ENCODE measurements around the gene SNX8.
A peak's percentile ranks its signal among the peaks of the same experiment; 100 is the strongest.

The SNX8 gene

GRCh38 chr7:2219136-2219535, 95.1 kb downstream of the SNX8 start:
- DNase-seq: no peak

- DNase-seq: no peak
Observed at GRCh38 chr7:2218444-2218785, 95.8 kb downstream of the SNX8 start.

GRCh38 chr7:2217716-2218443, 96.4 kb downstream of the SNX8 start:
- DNase-seq: no peak

GRCh38 chr7:2217206-2217605, 97.0 kb downstream of the SNX8 start:
- DNase-seq: no peak

GRCh38 chr7:2215851-2216250, 98.4 kb downstream of the SNX8 start:
- DNase-seq: no peak

- no peak for DNase-seq
Observed at GRCh38 chr7:2214636-2215035, 99.6 kb downstream of the SNX8 start.

GRCh38 chr7:2213551-2214215, 100.6 kb downstream of the SNX8 start:
- DNase-seq: no peak

- no peak for DNase-seq
Observed at GRCh38 chr7:2212906-2213305, 101.3 kb downstream of the SNX8 start.

GRCh38 chr7:2211926-2212325, 102.3 kb downstream of the SNX8 start:
- DNase-seq: no peak

GRCh38 chr7:2211259-2211880, 102.9 kb downstream of the SNX8 start:
- DNase-seq: no peak

- DNase-seq: no peak
Observed at GRCh38 chr7:2210551-2211258, 103.5 kb downstream of the SNX8 start.

- DNase-seq: no peak
Observed at GRCh38 chr7:2209961-2210323, 104.3 kb downstream of the SNX8 start.

GRCh38 chr7:2209146-2209960, 104.9 kb downstream of the SNX8 start:
- peak; percentile 67 for DNase-seq

GRCh38 chr7:2208712-2209111, 105.5 kb downstream of the SNX8 start:
- DNase-seq: no peak

- DNase-seq: no peak
Observed at GRCh38 chr7:2205036-2205780, 109.0 kb downstream of the SNX8 start.

- no peak for DNase-seq
Observed at GRCh38 chr7:2204446-2204845, 109.8 kb downstream of the SNX8 start.

- DNase-seq: no peak
Observed at GRCh38 chr7:2203766-2204300, 110.4 kb downstream of the SNX8 start.

GRCh38 chr7:2202901-2203765, 111.1 kb downstream of the SNX8 start:
- DNase-seq: no peak

GRCh38 chr7:2202361-2202761, 111.9 kb downstream of the SNX8 start:
- DNase-seq: no peak

All from NCI-H510A (cell line).